ENCODE results near the gene GTPBP4. TPM values are rescaled to one million over a fixed set of nuclear protein-coding genes. Genes with fewer than 3 reads are reported as not detected.

The GTPBP4 gene
- total RNA-seq, 1 donor from 2014 or later: 57.8 TPM

DNA sequence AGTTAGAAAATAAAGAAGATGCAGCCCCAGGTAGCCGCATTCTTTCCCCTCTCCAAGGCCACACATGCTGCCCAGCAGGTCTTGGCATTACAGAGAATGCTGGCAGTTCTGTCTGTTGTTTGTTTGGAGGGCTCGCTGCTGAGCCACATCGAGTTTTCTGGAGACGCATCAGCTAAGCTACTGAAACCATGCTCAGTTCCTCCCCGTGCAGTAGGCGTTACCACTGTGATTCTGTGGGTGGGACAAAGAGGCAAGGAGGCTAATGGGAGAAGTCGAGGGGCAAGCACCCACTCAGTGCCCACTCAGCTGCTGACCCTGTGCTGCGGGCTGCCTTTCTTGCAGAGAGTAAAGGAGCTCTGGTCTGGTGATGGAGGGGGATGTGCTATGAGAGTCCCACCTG, 15.5 kb upstream of the GTPBP4 start:
- DNase-seq (ENCODE audit: extremely low spot score, unreplicated experiment): no peak
- Mint-ChIP-seq H3K27ac (no peak overlapping the region), H3K27me3 (peaks cover 6% of the 10 kb centered on the region), H3K4me1 (ENCODE audit: unreplicated experiment) (peaks cover 21% of the 10 kb centered on the region), H3K4me3 (no peak overlapping the region), H3K36me3 (peaks cover 6% of the 10 kb centered on the region), H3K9me3 (no peaks in the 10 kb centered on the region)
- no peak for TF ChIP-seq CTCF (conservative IDR thresholded peaks at IDR 0.05)

DNA sequence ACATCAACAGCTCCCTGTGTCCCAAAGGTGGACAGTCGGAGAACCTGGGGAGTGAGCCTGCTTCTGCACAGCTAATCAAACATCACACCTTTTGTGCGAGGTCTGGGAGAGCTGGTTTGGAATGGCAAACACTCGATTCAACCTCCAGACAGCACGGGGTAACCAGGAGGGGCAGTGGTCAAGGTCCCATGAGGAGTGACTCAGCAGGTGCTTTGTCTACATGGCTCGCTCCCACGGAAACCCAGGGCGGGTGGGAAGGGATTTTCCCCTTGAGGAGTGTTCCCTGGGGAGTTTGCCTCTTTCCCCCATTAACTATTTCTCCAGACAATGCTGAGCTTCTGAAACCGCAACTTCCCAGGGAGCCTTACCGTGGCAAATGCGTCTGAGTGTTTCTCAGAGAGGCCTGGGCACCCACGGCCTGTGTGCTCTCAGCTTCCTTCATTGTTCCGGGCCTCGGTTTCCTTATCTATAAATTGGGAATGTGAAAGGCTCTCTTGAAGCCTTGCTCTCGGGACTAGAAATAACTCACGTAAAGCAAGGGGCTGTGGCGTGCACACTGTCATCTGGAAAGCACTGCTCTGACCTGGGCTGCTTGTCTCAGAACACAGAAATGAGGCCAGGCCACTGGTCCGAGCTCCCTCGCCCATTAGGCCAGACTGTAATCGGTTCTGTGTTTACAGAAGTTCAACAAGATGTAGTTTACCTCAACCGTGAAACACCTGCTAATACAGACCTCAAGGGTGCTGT, 14.0 kb upstream of the GTPBP4 start:
- Mint-ChIP-seq H3K36me3 (peaks cover 11% of the 10 kb centered on the region), H3K9me3 (peaks cover 6% of the 10 kb centered on the region), H3K4me1 (ENCODE audit: unreplicated experiment) (peaks cover 21% of the 10 kb centered on the region), H3K4me3 (no peak overlapping the region), H3K27me3 (no peaks in the 10 kb centered on the region), H3K27ac (peak overlapping the region; percentile 57)
- DNase-seq (ENCODE audit: extremely low spot score, unreplicated experiment): no peak
- TF ChIP-seq CTCF (conservative IDR thresholded peaks at IDR 0.05): no peak

DNA sequence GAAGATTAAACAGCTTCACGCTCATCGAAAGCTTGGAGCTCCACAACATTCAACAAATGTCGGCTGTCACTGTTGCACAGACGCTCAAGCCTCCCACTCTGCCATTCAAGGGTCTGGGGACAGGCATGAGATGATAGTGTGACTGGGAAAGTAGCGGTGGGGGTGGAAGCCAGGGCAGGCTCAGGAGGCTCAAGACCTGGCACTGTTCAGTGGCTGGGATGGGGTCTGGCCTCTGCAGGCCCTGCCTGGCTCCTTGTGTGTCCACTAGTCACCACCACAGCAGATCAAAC, 13.5 kb upstream of the GTPBP4 start:
- no peaks in the 10 kb centered on the region for H3K27me3 Mint-ChIP-seq
- H3K9me3 Mint-ChIP-seq: peaks cover 7% of the 10 kb centered on the region
- H3K36me3 Mint-ChIP-seq: peaks cover 13% of the 10 kb centered on the region
- no peak overlapping the region for H3K4me3 Mint-ChIP-seq
- no peak for DNase-seq (ENCODE audit: extremely low spot score, unreplicated experiment)
- H3K27ac Mint-ChIP-seq: peak overlapping the region; percentile 57
- TF ChIP-seq CTCF (conservative IDR thresholded peaks at IDR 0.05): no peak
- H3K4me1 Mint-ChIP-seq (ENCODE audit: unreplicated experiment): peaks cover 21% of the 10 kb centered on the region

- peaks cover 12% of the 10 kb centered on the region for H3K9me3 Mint-ChIP-seq
- no peaks in the 10 kb centered on the region for H3K27me3 Mint-ChIP-seq
- no peak overlapping the region for H3K4me3 Mint-ChIP-seq
- peaks cover 11% of the 10 kb centered on the region for H3K4me1 Mint-ChIP-seq (ENCODE audit: unreplicated experiment)
- no peak for DNase-seq (ENCODE audit: extremely low spot score, unreplicated experiment)
- TF ChIP-seq CTCF (conservative IDR thresholded peaks at IDR 0.05): no peak
- H3K36me3 Mint-ChIP-seq: peaks cover 19% of the 10 kb centered on the region
- H3K27ac Mint-ChIP-seq: no peak overlapping the region
Observed at GRCh38 chr10:976316-976715, 11.9 kb upstream of the GTPBP4 start.

DNA sequence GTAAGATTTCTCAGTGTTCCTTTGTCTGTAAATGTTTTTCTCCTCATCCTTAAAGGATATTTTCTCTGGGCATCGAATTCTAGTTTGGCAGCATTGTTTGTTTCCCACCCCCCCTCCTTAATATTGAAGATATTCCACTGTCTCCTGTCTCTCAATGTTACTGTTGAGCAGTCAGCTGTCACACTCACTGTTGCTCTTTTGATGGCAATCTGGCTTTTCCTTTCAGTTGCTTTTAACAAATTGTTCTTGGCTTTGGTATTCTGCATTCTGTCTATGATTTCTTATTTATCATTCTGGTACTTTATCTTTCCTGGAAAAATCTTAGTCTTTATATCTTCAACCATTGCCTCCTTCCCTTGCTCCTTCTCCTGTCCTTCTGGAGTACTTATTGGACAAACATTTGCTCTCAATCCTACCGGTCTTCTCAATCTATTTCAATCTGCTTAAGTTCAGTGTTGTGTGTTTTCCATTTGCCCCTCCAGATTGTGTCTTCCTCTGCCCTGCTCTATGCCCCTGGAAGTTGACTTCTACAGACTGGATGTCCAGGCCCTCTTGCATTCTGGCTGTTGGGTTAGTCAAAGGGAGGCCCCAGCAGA, 9.3 kb upstream of the GTPBP4 start:
- peaks cover 12% of the 10 kb centered on the region for H3K9me3 Mint-ChIP-seq
- no peak for DNase-seq (ENCODE audit: extremely low spot score, unreplicated experiment)
- no peaks in the 10 kb centered on the region for H3K27me3 Mint-ChIP-seq
- H3K27ac Mint-ChIP-seq: no peak overlapping the region
- no peaks in the 10 kb centered on the region for H3K4me1 Mint-ChIP-seq (ENCODE audit: unreplicated experiment)
- TF ChIP-seq CTCF (conservative IDR thresholded peaks at IDR 0.05): no peak
- no peak overlapping the region for H3K4me3 Mint-ChIP-seq
- peaks cover 19% of the 10 kb centered on the region for H3K36me3 Mint-ChIP-seq

Measured in type B pancreatic cell (in vitro differentiated cells).